Measurements from ENCODE around the gene DLEC1.

DNA sequence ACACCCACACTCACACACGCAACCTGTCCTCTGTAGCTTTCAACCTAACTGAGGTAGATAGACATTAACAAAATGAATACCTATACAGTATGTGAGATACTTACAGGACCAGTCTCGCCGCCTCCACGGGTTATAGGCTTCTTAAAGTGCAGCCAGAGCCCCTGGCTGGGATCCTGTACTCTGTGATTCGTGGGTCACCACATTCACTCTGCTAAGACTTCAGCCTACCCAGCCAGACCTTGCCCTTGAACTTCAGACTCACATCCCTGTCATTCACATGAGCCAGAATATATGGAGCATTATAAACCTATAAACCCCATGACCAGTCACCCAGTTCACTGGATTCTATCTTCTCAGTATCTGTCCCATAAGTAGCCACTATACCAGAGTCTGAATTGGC, 1.4 kb downstream of the DLEC1 start:
- TF ChIP-seq CTCF (IDR thresholded peaks at IDR 0.05) (no peak), POLR2A (IDR thresholded peaks at IDR 0.05) (no peak)
